K562 (cell line): ENCODE measurements around the gene HMCES. TPM values are rescaled to one million over a fixed set of nuclear protein-coding genes. Genes with fewer than 3 reads are reported as not detected.

ENCODE experiments used
- ATAC-seq: fragments of 200-7000 bp; cut with Tn5 transposase; 3 replicates; pipeline ENCODE4 v1.9.1; 2020; ENCODE audit warnings: moderate library complexity
- BruUV-seq: library from RNA; stranded (reverse); fragments of 400-500 nt; replicated peaks from 2 replicates; lab custom pipeline; 2021; lab: Mats Ljungman, UMichigan
- CTCF ChIA-PET: fragments of 300-600 bp; formaldehyde crosslinking; extraction: SDS; loops from one replicate; lab custom pipeline; 2021; ENCODE audit warnings: low intra/inter-chr PET ratio; lab: Yijun Ruan, JAX
- POLR2A ChIA-PET: fragments of 300-600, 350-650 bp; sonication (Branson Sonifier 250); formaldehyde crosslinking; extraction: SDS; loops from one replicate; lab custom pipeline; 2021; ENCODE audit warnings: antibody characterized with exemption, inconsistent platforms; lab: Yijun Ruan, JAX
- DNase-seq, 4 experiments: peaks; one replicate each; pipeline versions ENCODE4 v3.0.0 to v3.0.0-alpha.2; 2011 to 2018; ENCODE audit warnings: low spot score in 3 of 4, mixed read lengths in 3 of 4; ENCODE audit errors: extremely low read depth in 1 of 4
- FAIRE-seq: peaks from 2 replicates; lab custom pipeline; 2011; peaks lifted over from hg19 to GRCh38; lab: Jason Lieb, UNC
- H2AFZ ChIP-seq: 2 replicates; pipeline ENCODE4 v1.6.0; 2011; ENCODE audit warnings: low read depth, low read length, control low read depth, inconsistent platforms
- H3K27ac ChIP-seq: fragments of 200-600 bp; 3 replicates; pipeline ENCODE4 v1.8.0; 2011; ENCODE audit warnings: low read depth, mild to moderate bottlenecking, control low read depth, inconsistent platforms, low read length, moderate library complexity, mixed read lengths; ENCODE audit errors: extremely low read depth
- H3K27me3 ChIP-seq, 2 experiments: fragments of 300-600 bp in 1 of 2; 2 replicates in 1 of 2; 3 replicates in 1 of 2; pipeline versions ENCODE4 v1.6.0 to v1.8.0; 2011; ENCODE audit warnings: inconsistent platforms in 2 of 2, low read length in 2 of 2, mild to moderate bottlenecking in 1 of 2, mixed read lengths in 1 of 2, moderate library complexity in 1 of 2; ENCODE audit not compliant: control insufficient read depth in 2 of 2, insufficient read depth in 2 of 2
- H3K36me3 ChIP-seq: fragments of 300-600 bp; 3 replicates; pipeline ENCODE4 v1.8.0; 2011; ENCODE audit warnings: mild to moderate bottlenecking, low read length, inconsistent platforms; ENCODE audit not compliant: control insufficient read depth, insufficient read depth
- H3K4me1 ChIP-seq, 2 experiments: fragments of 200-600 bp in 1 of 2; replicated peaks in 1 of 2; 2 replicates in 1 of 2; 3 replicates in 1 of 2; pipeline versions ENCODE4 v1.5.1 to v1.8.0; 2011; ENCODE audit warnings: inconsistent platforms in 2 of 2, low read length in 2 of 2, mild to moderate bottlenecking in 1 of 2, mixed read lengths in 1 of 2, moderate library complexity in 1 of 2; ENCODE audit not compliant: control insufficient read depth in 2 of 2, insufficient read depth in 2 of 2
- H3K4me2 ChIP-seq: 2 replicates; pipeline ENCODE4 v1.6.1; 2011; ENCODE audit warnings: low read length, control low read depth, inconsistent platforms, mixed read lengths; ENCODE audit not compliant: insufficient read depth
- H3K4me3 ChIP-seq: fragments of 200-600 bp; sonication (generic), shearing (Covaris generic); 2 replicates; pipeline ENCODE4 v1.5.1; 2016; ENCODE audit warnings: control low read depth, inconsistent platforms
- H3K79me2 ChIP-seq: fragments of 200-600 bp; 3 replicates; pipeline ENCODE4 v1.8.0; 2011; ENCODE audit warnings: low read length, inconsistent platforms; ENCODE audit not compliant: control insufficient read depth, insufficient read depth
- H3K9ac ChIP-seq, 2 experiments: 2 replicates each; pipeline versions ENCODE4 v1.6.0 to v1.6.1; 2011; ENCODE audit warnings: low read depth in 2 of 2, low read length in 2 of 2, control low read depth in 1 of 2, inconsistent platforms in 1 of 2, mild to moderate bottlenecking in 1 of 2, mixed read lengths in 1 of 2; ENCODE audit not compliant: insufficient read depth in 1 of 2
- H3K9me1 ChIP-seq: one replicate; pipeline ENCODE4 v1.6.0; 2011; ENCODE audit warnings: inconsistent platforms, mild to moderate bottlenecking, low read length, moderate library complexity; ENCODE audit not compliant: control insufficient read depth, insufficient read depth
- H3K9me3 ChIP-seq: replicated peaks from 2 replicates; pipeline ENCODE4 v1.5.1; 2011; ENCODE audit warnings: low read depth, low read length, inconsistent platforms; ENCODE audit not compliant: control insufficient read depth, insufficient read depth
- H4K20me1 ChIP-seq: replicated peaks from 2 replicates; pipeline ENCODE4 v1.6.1; 2011; ENCODE audit warnings: low read length, inconsistent platforms, mixed read lengths; ENCODE audit not compliant: control insufficient read depth, insufficient read depth
- MYBL2 ChIP-seq, 2 experiments: fragments of 450-650 bp in 1 of 2; sonication (generic) in 1 of 2; formaldehyde crosslinking in 1 of 2; IDR thresholded peaks; 2 replicates each; pipeline versions ENCODE4 v1.6.1 to v1.8.1; 2017 to 2022; ENCODE audit warnings: borderline replicate concordance in 1 of 2, inconsistent platforms in 1 of 2, low read depth in 1 of 2, mild to moderate bottlenecking in 1 of 2, missing genetic modification reagents in 1 of 2, moderate library complexity in 1 of 2
- U2AF2 ChIP-seq: fragments of 200-400 bp; formaldehyde crosslinking; optimal IDR thresholded peaks from 2 replicates; pipeline ENCODE3; 2017; ENCODE audit warnings: low read depth, mild to moderate bottlenecking, low read length
- ZBTB17 ChIP-seq: fragments of 450-650 bp; formaldehyde crosslinking; IDR thresholded peaks from 2 replicates; pipeline ENCODE4 v1.4.0; 2020; ENCODE audit warnings: mild to moderate bottlenecking
- WGBS: fragments of 100-300 bp; shearing (Covaris generic); methylation state at CpG from one replicate; pipeline ENCODE4 v1.1.6; 2016; ENCODE audit warnings: low coverage, mixed read lengths; ENCODE audit not compliant: insufficient coverage; ENCODE audit errors: missing lambda C conversion rate; 5-methylcytosine and 5-hydroxymethylcytosine counted together
- in situ Hi-C: fragments of 300-500 bp; cut with MboI; formaldehyde crosslinking; loops from 4 replicates; pipeline ENCODE4 v1.15.0; 2018; ENCODE audit warnings: inconsistent platforms, mixed read lengths
- intact Hi-C: fragments of 100-400 bp; cut with micrococcal nuclease; formaldehyde crosslinking; loops from 2 replicates; pipeline ENCODE4 v1.14.2; 2022
- polyA plus RNA-seq, 8 experiments: library from polyadenylated mRNA; depleted of rRNA in 4 of 8; stranded (reverse) in 5 of 8; unstranded in 3 of 8; fragments of >200 nt; fragmentation: Nextera tagmentation in 2 of 8; fragmentation: Illumina TruSeq in 1 of 8; extraction: Ambion mirVana in 2 of 8; extraction: Trizol in 1 of 8; gene quantifications; 2 replicates each; pipeline versions ENCODE4 v1.2.1 to v1.2.3, GENCODE V29; 2011 to 2014; ENCODE audit warnings: inconsistent platforms in 1 of 8, missing spikeins in 1 of 8
- total RNA-seq, 7 experiments: library from RNA; depleted of rRNA in 6 of 7; stranded (reverse); fragments of >200 nt in 6 of 7; fragmentation: Illumina TruSeq in 2 of 7; extraction: Trizol in 2 of 7; gene quantifications; 2 replicates each; pipeline versions ENCODE4 v1.2.1 to v1.2.3, GENCODE V29; 2011 to 2021; ENCODE audit warnings: low replicate concordance in 1 of 7
- TF ChIP-seq, protein P1 (sequence below): fragments of 450-650 bp; formaldehyde crosslinking; IDR thresholded peaks from 2 replicates; pipeline ENCODE4 v1.4.0; 2022; ENCODE audit warnings: mild to moderate bottlenecking, moderate library complexity

Gene HMCES
- total and polyA plus RNA-seq, 9 of the 15 experiments (the other 6 are each of a cell fraction or from before 2014, with no cell fraction given) = 18.8 to 45.3 (median 24.8) TPM

DNA sequence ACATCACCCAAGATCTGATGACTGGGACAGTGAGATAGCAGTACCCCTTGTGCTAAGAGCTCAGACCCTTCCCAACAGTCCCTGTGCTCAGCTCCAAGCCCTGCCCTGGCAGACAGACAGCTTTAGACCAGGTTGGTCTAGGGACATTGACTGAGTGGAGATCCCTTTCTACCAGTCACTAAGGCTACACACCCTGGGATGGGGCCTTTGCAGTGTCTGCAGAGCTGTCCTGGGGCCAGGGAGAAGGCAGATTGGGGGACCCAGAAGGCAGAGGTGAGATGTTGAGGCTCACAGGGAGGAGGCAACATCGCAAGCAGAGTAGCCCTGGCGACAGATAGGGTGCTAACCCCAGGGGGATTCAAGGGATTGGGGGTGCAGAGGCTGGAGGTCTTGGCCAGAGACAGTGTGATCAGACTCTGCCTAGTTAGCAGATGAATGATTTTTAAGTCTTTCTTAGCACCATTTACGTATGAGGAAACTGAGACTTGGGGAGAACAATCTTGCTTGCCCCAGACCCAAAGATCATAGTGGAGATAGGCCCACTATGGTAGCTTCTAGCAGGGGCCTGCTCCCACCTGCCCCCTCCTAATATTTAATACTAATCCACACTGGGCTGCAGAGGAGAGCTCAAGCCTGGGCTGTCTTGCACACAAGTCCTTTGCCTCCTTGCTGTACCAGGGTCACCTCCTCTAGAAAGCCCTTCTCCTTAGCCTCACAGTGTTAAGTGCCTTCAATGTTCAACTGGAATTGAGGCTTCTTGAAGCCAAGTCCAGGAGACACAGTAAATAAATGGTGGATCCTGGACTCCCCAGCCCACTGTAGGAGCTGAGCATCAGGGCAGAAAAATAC lies 32.6 kb downstream of the HMCES start:
- no peak overlapping the region for H3K4me3 ChIP-seq
- peaks cover 18 to 24% of the 10 kb centered on the region in 2 experiments; a peak in 4 of 5 replicates for H3K4me1 ChIP-seq
- ChIA-PET CTCF (no interaction called here), POLR2A (interaction anchor here (0.6 kb wide), 1 partner anchor 255 kb away, joined by 5 read pairs; no protein-coding TSS in a partner anchor)
- FAIRE-seq (no peak), ATAC-seq (no peak), DNase-seq (no peak)
- H3K9ac ChIP-seq = no peak overlapping the region
- in situ Hi-C loops = no loop called here
- BruUV-seq = no TSS peak
- TF ChIP-seq ZBTB17 (CRISPR knock-in tag) (no peak), MYBL2 (IDR thresholded peaks at IDR 0.05; ENCODE audit: low read depth) (no peak), MYBL2 (CRISPR knock-in tag; IDR thresholded peaks at IDR 0.05; ENCODE audit: borderline replicate concordance) (no peak), U2AF2 (no peak)
- TF ChIP-seq, protein P1, sequence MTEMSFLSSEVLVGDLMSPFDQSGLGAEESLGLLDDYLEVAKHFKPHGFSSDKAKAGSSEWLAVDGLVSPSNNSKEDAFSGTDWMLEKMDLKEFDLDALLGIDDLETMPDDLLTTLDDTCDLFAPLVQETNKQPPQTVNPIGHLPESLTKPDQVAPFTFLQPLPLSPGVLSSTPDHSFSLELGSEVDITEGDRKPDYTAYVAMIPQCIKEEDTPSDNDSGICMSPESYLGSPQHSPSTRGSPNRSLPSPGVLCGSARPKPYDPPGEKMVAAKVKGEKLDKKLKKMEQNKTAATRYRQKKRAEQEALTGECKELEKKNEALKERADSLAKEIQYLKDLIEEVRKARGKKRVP = no peak
- H3K9me1 ChIP-seq = no peaks in the 10 kb centered on the region
- no peak overlapping the region for H2AFZ ChIP-seq
- no peak overlapping the region for H3K27ac ChIP-seq
- no peaks in the 10 kb centered on the region for H3K27me3 ChIP-seq
- 49% methylated on average over 3 of the region's 3 CpGs for WGBS
- peaks cover 5% of the 10 kb centered on the region; the same call in 1 of the 2 replicates for H4K20me1 ChIP-seq
- peaks cover 17% of the 10 kb centered on the region for H3K79me2 ChIP-seq
- intact Hi-C loops = no loop called here
- no peaks in the 10 kb centered on the region for H3K36me3 ChIP-seq
- H3K9me3 ChIP-seq = no peaks in the 10 kb centered on the region
- no peak overlapping the region for H3K4me2 ChIP-seq
